NCI-H2196 (cell line): ENCODE data around the gene PTPRG.
A peak's percentile ranks its signal among the peaks of the same experiment; 100 is the strongest.
"Not testable (repeated sequence)": the region's sequence is repeated elsewhere in the genome, so short reads cannot be mapped to it uniquely, and the experiment has no call there.

Experiments
- DNase-seq: peaks from one replicate; lab custom pipeline; 2025; ENCODE audit not compliant: unreplicated experiment; lab: John Stamatoyannopoulos, UW

The PTPRG gene

GRCh38 chr3:61561374-61562041 lies at the start of gene PTPRG:
Gene PTPRG (plus strand): TSS chr3:61561571. CDS start chr3:61562288, 717 bp downstream.
- peak; percentile 73 for DNase-seq

GRCh38 chr3:61518590-61518989 lies 42.8 kb upstream of the PTPRG start:
- DNase-seq: no peak

GRCh38 chr3:61520966-61521628 lies 40.3 kb upstream of the PTPRG start:
- no peak for DNase-seq

- no peak for DNase-seq
Measured at GRCh38 chr3:61522060-61522459, 39.3 kb upstream of the PTPRG start.

- no peak for DNase-seq
Measured at GRCh38 chr3:61522626-61523025, 38.7 kb upstream of the PTPRG start.

GRCh38 chr3:61524933-61525332 lies 36.4 kb upstream of the PTPRG start:
- DNase-seq: no peak

GRCh38 chr3:61526308-61526707 lies 35.1 kb upstream of the PTPRG start:
- DNase-seq: no peak

- no peak for DNase-seq
Measured at GRCh38 chr3:61527011-61527410, 34.4 kb upstream of the PTPRG start.

- peak; percentile 20 for DNase-seq
Measured at GRCh38 chr3:61530355-61530754, 31.0 kb upstream of the PTPRG start.

GRCh38 chr3:61531528-61531927 lies 29.8 kb upstream of the PTPRG start:
- DNase-seq: no peak

GRCh38 chr3:61532739-61533500 lies 28.5 kb upstream of the PTPRG start:
- DNase-seq: no peak

GRCh38 chr3:61535826-61536225 lies 25.5 kb upstream of the PTPRG start:
- no peak for DNase-seq

GRCh38 chr3:61537366-61537765 lies 24.0 kb upstream of the PTPRG start:
- DNase-seq: no peak

GRCh38 chr3:61538486-61538885 lies 22.9 kb upstream of the PTPRG start:
- no peak for DNase-seq

- no peak for DNase-seq
Measured at GRCh38 chr3:61541694-61542093, 19.7 kb upstream of the PTPRG start.

GRCh38 chr3:61545716-61546115 lies 15.7 kb upstream of the PTPRG start:
- no peak for DNase-seq

GRCh38 chr3:61547625-61548024 lies 13.7 kb upstream of the PTPRG start:
- no peak for DNase-seq

GRCh38 chr3:61552704-61553103 lies 8.7 kb upstream of the PTPRG start:
- DNase-seq: not testable (repeated sequence)

GRCh38 chr3:61559136-61559731 lies 2.1 kb upstream of the PTPRG start:
- DNase-seq: no peak

- DNase-seq: peak; percentile 44
Measured at GRCh38 chr3:61560517-61561373, 626 bp upstream of the PTPRG start.
